Neural cell (in vitro differentiated cells): ENCODE measurements around the gene GDI2.
"Not testable (repeated sequence)": the region's sequence is repeated elsewhere in the genome, so short reads cannot be mapped to it uniquely, and the experiment has no call there.

Source experiments
- EP300 ChIP-seq: fragments of 450-650 bp; conservative IDR thresholded peaks from 2 replicates; pipeline ENCODE4 v1.6.1; 2014; ENCODE audit warnings: antibody characterized with exemption, mild to moderate bottlenecking, moderate library complexity; ENCODE audit not compliant: poor library complexity, severe bottlenecking
- EZH2 ChIP-seq: fragments of 200-600, 300-800 bp; shearing (Covaris generic), sonication (generic); IDR thresholded peaks from 2 replicates; pipeline ENCODE4 v1.6.1; 2014; ENCODE audit warnings: antibody characterized with exemption, low read length, borderline replicate concordance, mild to moderate bottlenecking; ENCODE audit not compliant: insufficient read depth, poor library complexity, severe bottlenecking
- MXI1 ChIP-seq: fragments of 450-650 bp; conservative IDR thresholded peaks from 2 replicates; pipeline ENCODE4 v1.6.1; 2014; ENCODE audit warnings: antibody characterized with exemption, mild to moderate bottlenecking; ENCODE audit not compliant: poor library complexity, severe bottlenecking
- RAD21 ChIP-seq: fragments of 450-650 bp; conservative IDR thresholded peaks from 2 replicates; pipeline ENCODE4 v1.6.1; 2014; ENCODE audit warnings: antibody characterized with exemption, mild to moderate bottlenecking, moderate library complexity
- SMC3 ChIP-seq: fragments of 450-650 bp; conservative IDR thresholded peaks from 2 replicates; pipeline ENCODE4 v1.6.1; 2014; ENCODE audit warnings: antibody characterized with exemption, mild to moderate bottlenecking, moderate library complexity; ENCODE audit not compliant: poor library complexity
- TAF1 ChIP-seq: IDR thresholded peaks from 2 replicates; pipeline ENCODE4 v1.6.1; 2012; ENCODE audit warnings: low read depth
- TF ChIP-seq, protein P1 (sequence below): fragments of 450-650 bp; IDR thresholded peaks from 2 replicates; pipeline ENCODE4 v1.5.1; 2014; ENCODE audit warnings: antibody characterized with exemption, mild to moderate bottlenecking, moderate library complexity; ENCODE audit not compliant: poor library complexity, severe bottlenecking
- TF ChIP-seq, protein P2 (sequence below): IDR thresholded peaks from 2 replicates; pipeline ENCODE4 v1.6.1; 2012; ENCODE audit warnings: borderline replicate concordance

DNA sequence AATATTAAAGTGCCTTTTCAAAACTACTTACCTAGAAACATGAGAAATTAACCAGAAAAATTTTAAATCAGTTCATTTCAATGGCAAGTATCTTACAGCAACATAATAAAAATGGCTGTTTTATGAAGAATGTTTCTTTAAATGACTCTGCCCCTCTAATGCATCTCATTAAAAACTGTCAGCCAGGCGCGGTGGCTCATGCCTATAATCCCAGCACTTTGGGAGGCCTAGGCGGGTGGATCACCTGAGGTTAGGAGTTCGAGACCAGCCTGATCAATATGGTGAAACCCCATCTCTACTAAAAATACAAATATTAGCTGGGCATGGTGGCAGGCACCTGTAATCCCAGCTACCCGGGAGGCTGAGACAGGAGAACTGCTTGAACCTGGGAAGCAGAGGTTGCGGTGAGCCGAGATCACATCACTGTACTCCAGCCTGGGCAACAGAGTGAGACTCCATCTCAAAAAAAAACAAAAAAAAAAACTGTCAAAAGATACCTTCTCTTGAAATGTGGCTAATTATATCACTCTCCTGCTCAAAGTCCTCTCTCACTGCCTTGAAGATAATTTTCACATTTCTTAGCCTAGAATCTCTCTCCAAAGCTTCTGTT lies 4.3 kb downstream of the GDI2 start:
- TF ChIP-seq, protein P1, sequence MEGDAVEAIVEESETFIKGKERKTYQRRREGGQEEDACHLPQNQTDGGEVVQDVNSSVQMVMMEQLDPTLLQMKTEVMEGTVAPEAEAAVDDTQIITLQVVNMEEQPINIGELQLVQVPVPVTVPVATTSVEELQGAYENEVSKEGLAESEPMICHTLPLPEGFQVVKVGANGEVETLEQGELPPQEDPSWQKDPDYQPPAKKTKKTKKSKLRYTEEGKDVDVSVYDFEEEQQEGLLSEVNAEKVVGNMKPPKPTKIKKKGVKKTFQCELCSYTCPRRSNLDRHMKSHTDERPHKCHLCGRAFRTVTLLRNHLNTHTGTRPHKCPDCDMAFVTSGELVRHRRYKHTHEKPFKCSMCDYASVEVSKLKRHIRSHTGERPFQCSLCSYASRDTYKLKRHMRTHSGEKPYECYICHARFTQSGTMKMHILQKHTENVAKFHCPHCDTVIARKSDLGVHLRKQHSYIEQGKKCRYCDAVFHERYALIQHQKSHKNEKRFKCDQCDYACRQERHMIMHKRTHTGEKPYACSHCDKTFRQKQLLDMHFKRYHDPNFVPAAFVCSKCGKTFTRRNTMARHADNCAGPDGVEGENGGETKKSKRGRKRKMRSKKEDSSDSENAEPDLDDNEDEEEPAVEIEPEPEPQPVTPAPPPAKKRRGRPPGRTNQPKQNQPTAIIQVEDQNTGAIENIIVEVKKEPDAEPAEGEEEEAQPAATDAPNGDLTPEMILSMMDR = not testable (repeated sequence)
- not testable (repeated sequence) for TF ChIP-seq EP300, EZH2, SMC3, RAD21, MXI1, TAF1
- TF ChIP-seq, protein P2, sequence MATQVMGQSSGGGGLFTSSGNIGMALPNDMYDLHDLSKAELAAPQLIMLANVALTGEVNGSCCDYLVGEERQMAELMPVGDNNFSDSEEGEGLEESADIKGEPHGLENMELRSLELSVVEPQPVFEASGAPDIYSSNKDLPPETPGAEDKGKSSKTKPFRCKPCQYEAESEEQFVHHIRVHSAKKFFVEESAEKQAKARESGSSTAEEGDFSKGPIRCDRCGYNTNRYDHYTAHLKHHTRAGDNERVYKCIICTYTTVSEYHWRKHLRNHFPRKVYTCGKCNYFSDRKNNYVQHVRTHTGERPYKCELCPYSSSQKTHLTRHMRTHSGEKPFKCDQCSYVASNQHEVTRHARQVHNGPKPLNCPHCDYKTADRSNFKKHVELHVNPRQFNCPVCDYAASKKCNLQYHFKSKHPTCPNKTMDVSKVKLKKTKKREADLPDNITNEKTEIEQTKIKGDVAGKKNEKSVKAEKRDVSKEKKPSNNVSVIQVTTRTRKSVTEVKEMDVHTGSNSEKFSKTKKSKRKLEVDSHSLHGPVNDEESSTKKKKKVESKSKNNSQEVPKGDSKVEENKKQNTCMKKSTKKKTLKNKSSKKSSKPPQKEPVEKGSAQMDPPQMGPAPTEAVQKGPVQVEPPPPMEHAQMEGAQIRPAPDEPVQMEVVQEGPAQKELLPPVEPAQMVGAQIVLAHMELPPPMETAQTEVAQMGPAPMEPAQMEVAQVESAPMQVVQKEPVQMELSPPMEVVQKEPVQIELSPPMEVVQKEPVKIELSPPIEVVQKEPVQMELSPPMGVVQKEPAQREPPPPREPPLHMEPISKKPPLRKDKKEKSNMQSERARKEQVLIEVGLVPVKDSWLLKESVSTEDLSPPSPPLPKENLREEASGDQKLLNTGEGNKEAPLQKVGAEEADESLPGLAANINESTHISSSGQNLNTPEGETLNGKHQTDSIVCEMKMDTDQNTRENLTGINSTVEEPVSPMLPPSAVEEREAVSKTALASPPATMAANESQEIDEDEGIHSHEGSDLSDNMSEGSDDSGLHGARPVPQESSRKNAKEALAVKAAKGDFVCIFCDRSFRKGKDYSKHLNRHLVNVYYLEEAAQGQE = not testable (repeated sequence)
